Neural progenitor cell (in vitro differentiated cells): ENCODE measurements around the gene PCLO.

Experiments
- CTCF ChIP-seq: fragments of 200-600 bp; sonication (generic); IDR thresholded peaks from 2 replicates; pipeline ENCODE4 v1.5.1; 2017; ENCODE audit warnings: antibody characterized with exemption, mild to moderate bottlenecking
- EZH2 ChIP-seq: fragments of 200-600 bp; sonication (generic); IDR thresholded peaks from 2 replicates; pipeline ENCODE4 v1.6.1; 2017; ENCODE audit warnings: antibody characterized with exemption, mild to moderate bottlenecking, moderate library complexity

DNA sequence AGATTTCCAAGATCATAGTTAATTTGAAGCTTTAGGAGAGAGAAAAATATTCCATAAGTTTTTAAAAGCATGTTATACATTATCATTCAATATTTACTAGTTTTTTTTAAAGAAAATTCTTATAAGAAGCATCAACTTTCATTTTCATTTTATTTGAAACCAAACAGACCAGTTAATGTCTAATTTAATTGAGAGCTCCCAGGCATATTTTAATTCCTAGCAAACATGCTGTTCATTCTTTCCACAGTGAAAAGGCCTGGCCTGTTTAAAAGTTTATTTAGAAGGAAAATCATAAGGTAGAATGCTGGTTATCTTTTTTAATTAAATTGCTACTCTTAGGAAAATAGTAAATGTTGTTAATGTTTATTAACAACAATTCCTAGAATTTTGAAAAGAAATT lies 324.4 kb downstream of the PCLO start:
- TF ChIP-seq CTCF (no peak), EZH2 (no peak)
